GM10248 (cell line): ENCODE measurements around the gene SUCNR1.
"Not testable (repeated sequence)": the region's sequence is repeated elsewhere in the genome, so short reads cannot be mapped to it uniquely, and the experiment has no call there.

Experiments
- CTCF ChIA-PET: fragments of 300-600 bp; sonication (Branson Sonifier 250); formaldehyde crosslinking; extraction: SDS; loops from one replicate; lab custom pipeline; 2021; ENCODE audit warnings: antibody characterized with exemption; lab: Yijun Ruan, JAX
- POLR2A ChIA-PET: fragments of 350-650 bp; sonication (Branson Sonifier 250); formaldehyde crosslinking; extraction: SDS; loops from one replicate; lab custom pipeline; 2020; ENCODE audit warnings: antibody characterized with exemption; lab: Yijun Ruan, JAX
- DNase-seq: peaks from one replicate; pipeline ENCODE4 v3.0.0; 2012; ENCODE audit errors: extremely low spot score
- TF ChIP-seq, protein P1 (sequence below): IDR thresholded peaks from 2 replicates; pipeline ENCODE4 v1.5.1; 2012; ENCODE audit warnings: mild to moderate bottlenecking, low read depth; ENCODE audit errors: extremely low read depth, missing control alignments, control extremely low read depth

Gene SUCNR1

DNA sequence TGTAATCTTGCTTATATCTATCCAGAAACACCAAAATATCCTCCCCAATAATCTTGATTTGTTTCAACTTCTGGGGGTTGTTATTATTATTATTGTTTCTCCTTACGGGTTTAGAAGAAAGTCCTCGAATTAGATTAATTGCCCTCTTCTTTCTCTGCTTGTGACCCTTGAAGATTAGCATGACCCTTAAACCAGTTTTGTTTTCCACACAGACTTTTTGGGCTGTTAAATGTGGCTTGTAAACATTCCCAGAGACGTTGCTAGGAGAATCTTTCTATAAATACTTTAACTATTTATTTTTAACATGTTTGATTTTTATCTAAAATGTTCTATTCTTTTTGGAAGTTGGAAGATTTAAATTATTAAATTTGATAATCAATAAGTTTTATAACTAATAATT lies 4.3 kb upstream of the SUCNR1 start:
- TF ChIP-seq, protein P1, sequence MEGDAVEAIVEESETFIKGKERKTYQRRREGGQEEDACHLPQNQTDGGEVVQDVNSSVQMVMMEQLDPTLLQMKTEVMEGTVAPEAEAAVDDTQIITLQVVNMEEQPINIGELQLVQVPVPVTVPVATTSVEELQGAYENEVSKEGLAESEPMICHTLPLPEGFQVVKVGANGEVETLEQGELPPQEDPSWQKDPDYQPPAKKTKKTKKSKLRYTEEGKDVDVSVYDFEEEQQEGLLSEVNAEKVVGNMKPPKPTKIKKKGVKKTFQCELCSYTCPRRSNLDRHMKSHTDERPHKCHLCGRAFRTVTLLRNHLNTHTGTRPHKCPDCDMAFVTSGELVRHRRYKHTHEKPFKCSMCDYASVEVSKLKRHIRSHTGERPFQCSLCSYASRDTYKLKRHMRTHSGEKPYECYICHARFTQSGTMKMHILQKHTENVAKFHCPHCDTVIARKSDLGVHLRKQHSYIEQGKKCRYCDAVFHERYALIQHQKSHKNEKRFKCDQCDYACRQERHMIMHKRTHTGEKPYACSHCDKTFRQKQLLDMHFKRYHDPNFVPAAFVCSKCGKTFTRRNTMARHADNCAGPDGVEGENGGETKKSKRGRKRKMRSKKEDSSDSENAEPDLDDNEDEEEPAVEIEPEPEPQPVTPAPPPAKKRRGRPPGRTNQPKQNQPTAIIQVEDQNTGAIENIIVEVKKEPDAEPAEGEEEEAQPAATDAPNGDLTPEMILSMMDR: no peak
- CTCF ChIA-PET: interaction anchor here (2.2 kb wide), 1 partner anchor 9 kb away, joined by 6 read pairs; no protein-coding TSS in a partner anchor
- POLR2A ChIA-PET: no interaction called here
- no peak for DNase-seq

DNA sequence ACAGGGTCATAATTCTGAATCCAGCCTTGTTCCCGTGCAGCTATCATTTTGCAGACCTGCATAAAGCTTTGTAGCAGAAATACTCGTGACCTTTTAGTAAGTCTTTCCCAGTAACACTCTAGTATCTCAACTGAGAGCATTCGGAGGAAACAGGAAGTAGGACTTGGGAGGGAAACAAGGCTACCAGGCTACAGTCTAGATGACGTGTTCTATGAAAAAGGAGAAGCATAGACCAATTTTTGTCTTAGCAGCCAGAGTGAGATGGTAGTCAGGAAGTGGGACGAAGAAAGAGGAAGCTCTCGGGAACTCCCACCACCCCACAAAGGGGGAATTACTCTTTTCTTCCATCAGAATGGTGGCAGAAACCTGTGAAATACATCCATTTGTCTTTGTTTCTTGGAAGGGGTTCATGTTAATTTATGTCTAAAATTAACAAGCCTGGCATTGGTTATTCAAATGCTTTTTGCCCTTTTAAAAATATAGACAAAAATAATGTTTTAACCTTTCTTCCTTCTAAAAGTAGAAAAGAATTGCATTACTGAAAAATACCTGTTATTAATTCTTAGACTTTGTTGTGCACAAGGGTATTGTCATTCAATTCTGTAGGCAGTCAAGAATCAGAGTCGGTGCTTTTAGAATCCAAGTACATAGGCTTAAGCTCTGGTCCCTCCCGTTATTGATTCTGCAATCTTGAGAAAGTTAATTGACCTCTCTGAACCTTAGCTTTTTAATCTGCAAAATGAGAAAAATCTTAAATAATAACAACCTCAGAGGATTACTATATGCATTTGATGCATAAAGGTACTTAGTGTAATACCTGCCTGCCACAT lies 1.6 kb upstream of the SUCNR1 start:
- TF ChIP-seq, protein P1: no peak
- peak; percentile 48 for DNase-seq
- CTCF ChIA-PET: interaction anchor here (0.8 to 1.3 kb wide), 2 partner anchors 11 to 30 kb away, joined by 3 read pairs; no protein-coding TSS in a partner anchor
- POLR2A ChIA-PET: no interaction called here

DNA sequence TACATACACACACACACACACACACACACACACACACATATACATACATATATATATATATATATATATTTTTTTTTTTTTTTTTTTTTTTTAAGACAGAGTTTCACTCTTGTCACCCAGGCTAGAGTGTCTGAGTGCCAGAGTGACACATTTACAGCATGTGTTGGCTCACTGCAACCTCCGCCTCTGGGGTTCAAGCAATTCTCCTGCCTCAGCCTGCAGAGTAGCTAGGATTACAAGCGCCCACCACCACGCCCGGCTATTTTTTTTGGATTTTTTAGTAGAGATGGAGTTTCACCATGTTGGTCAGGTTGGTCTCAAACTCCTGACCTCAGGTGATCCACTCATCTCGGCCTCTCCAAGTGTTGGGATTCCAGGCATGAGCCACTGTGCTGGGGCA lies 636 bp downstream of the SUCNR1 start:
- CTCF ChIA-PET, POLR2A ChIA-PET, DNase-seq: not testable (repeated sequence)

DNA sequence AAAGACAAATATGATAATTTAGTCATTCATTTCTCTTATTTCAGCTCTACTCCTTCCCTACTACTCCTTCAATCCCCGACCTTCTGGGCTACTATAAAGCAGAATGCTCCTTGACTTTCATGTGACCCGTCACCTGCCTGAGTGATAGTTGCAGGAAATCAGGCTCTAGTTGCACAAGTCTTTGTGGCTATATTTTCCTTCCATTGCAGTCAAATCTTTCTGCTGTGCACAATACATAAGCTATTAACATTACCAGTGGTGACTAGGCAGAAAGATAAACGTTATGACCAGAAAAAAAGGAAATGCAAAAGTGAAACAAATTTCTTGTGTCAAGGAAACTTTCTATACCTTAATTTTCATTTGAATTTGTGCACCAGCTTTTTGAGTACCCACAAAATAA lies 2.3 kb downstream of the SUCNR1 start:
- POLR2A ChIA-PET: no interaction called here
- DNase-seq: peak; percentile 10
- TF ChIP-seq, protein P1: no peak
- CTCF ChIA-PET: interaction anchor here (0.9 to 1.4 kb wide), 2 partner anchors 8 to 14 kb away, joined by 3 read pairs; no protein-coding TSS in a partner anchor

DNA sequence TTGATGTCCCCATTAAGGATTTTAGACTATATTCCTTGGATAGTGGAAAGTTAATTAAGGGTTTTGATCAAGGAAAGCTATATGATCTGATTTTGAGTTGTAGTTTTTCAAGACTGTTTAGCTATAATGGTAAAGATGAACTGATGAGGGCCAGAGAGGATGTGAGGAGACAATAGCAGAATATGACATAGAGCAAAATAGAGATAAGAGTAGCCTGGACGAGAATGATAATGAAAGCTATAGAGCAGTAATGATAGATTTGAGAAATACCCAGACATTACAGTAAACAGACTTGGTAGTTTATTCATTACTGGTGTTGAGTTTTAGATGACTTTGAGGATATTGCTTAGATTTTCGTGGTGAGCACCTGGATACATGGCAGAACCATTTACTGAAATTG lies 3.8 kb downstream of the SUCNR1 start:
- POLR2A ChIA-PET: no interaction called here
- DNase-seq: no peak
- CTCF ChIA-PET: interaction anchor here (0.6 to 1.1 kb wide), 2 partner anchors 438 to 522 kb away, joined by 3 read pairs; no protein-coding TSS in a partner anchor
- TF ChIP-seq, protein P1: no peak

DNA sequence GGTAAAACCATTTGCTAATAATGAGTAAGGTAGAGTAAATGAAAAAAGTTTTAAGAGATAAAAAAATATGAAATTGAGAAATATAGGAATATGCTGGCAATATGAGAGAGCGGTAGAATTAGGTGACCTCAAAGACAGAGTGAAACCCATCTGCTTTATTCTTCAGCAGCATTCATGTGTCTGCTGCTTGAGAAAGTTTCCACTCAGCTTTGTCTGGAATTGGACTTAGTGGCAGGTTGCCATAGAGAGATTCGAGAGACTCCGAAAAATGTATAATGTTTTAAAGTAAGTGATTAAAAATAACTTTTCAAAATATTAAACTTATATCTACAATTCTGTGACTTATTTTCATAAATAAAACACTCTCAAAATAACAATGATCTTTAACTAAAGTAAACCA lies 5.0 kb downstream of the SUCNR1 start:
- DNase-seq: no peak
- ChIA-PET CTCF (no interaction called here), POLR2A (no interaction called here)
- TF ChIP-seq, protein P1: no peak

DNA sequence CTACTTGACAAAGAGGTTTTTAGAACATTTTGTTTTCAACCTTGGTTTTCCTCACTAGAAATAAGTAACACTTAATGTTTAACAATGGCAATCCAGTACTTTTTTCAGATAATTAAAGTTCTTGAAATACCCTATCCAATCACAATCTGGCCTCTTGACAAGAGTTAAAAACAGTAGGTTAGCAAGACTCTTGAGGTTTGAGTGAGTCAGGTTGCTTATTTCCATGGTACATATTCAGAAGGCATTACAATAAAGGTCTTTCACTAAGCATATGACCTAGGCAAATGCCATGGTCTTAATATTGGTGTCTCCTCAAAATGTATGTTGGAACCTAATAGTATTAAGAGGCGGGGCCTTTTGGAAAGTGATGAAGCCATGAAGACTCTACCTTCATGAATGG lies 5.6 kb downstream of the SUCNR1 start:
- no peak for DNase-seq
- ChIA-PET POLR2A (no interaction called here), CTCF (no interaction called here)
- TF ChIP-seq, protein P1: no peak
